Adrenal gland (tissue), 5 donors: Measurements from ENCODE around the gene USB1.

Source experiments
- CTCF ChIP-seq, 6 experiments: fragments of 450-650 bp in 4 of 6; fragments of 200-600 bp in 2 of 6; sonication (generic) in 1 of 6; IDR thresholded peaks; 1 replicate in 5 of 6; 2 replicates in 1 of 6; pipeline versions ENCODE4 v1.5.1 to v1.8.0; 2016 to 2021; ENCODE audit warnings: antibody characterized with exemption in 6 of 6, mild to moderate bottlenecking in 2 of 6, moderate library complexity in 1 of 6
- POLR2A ChIP-seq, 2 donors: fragments of 450-650 bp; IDR thresholded peaks; one replicate each; pipeline ENCODE4 v1.6.1; 2017; ENCODE audit warnings: antibody characterized with exemption in 2 of 2, mild to moderate bottlenecking in 2 of 2, moderate library complexity in 1 of 2
- donor health status: DM: no; HTN: no; CAD: no.

GRCh38 chr16:58036943-58037342, 35.7 kb downstream of the USB1 start:
- TF ChIP-seq CTCF (IDR thresholded peaks at IDR 0.05) (no peak), POLR2A (IDR thresholded peaks at IDR 0.05) (no peak)
